IPS-NIHi7 (cell line): ENCODE data around the gene ADCY4.
A peak's percentile ranks its signal among the peaks of the same experiment; 100 is the strongest.

ENCODE experiments used
- DNase-seq: peaks from one replicate; pipeline ENCODE4 v3.0.0; 2012; ENCODE audit warnings: mixed read lengths; ENCODE audit errors: extremely low spot score

Gene ADCY4

GRCh38 chr14:24315807-24316596 is 18.9 kb downstream of the ADCY4 start:
- peak; percentile 31 for DNase-seq

- no peak for DNase-seq
Observed at GRCh38 chr14:24315243-24315806, 19.5 kb downstream of the ADCY4 start.

- DNase-seq, result no peak
Observed at GRCh38 chr14:24314377-24315193, 20.3 kb downstream of the ADCY4 start.

- no peak for DNase-seq
Observed at GRCh38 chr14:24313913-24314312, 21.0 kb downstream of the ADCY4 start.

DNA sequence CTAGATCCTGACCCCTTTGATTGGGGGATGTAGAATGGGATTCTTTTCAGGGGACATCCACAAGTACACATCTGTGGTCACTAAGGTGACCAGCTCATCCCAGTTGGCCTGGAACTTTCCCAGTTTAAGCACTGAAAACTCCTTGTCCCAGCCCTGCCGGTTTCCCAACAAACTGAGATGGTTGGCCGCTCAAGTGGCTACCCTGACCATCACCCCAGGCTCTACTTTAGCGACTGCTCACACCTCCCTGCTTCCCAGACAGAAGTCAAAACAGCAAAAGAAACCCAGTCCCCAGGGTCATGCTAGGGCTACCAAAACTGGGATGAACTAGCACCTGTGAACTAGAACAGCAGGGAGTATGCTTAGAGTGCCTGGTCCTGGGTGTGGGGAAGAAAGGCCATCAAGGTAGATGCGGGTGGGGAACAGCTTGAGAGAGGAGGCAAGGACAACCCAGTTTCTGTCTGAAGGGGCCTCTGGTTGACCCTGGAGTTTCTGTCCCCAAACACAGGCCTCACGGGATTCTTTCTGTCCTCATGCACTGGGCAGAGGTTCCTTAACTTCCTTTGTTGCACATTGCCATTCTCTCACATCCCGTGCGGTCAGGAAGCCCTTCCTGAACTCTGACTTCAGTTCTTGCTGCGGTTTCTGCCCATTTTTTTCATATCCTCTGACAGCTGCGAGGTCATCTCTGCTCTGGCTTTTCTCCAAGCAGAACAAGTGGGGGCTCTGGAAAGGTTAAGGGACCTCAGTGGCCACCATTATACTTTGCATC is 21.9 kb downstream of the ADCY4 start:
- no peak for DNase-seq

DNA sequence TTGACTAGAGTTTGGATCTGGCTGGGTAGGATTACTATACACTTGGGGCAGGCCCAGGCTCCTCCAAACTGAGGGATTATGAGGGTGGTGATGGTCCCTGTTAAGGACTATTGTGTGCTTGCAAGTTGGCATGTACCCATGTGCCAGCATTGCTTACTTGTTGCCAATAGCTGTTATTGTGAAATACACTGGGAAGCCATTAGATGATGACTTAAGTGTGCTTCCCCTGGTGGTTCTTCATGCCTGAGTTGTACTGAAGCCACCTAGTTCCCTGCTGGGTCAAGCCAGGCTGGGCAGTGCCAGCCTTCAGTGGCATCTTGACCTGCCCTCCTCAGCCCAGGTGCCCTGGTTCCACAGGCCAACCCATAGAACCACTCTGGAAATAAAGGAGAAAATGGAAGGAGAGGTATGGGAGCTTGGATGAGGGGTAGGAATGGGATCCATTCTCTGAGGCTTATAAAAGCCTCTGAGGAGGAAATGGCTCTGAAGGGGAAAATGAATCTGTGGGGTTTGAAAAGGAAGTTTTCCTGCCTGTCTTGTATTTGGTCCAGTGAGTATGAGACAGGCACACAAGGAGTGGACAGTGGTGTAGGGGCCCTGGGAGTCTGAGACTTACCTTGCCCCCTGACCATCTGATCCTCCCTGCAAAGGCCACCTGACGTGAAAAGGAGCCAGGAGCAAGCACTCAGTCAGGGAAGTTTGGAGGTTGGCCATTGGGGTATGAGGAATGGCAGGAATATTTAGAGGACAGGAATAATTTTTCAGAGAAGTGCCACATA is 22.8 kb downstream of the ADCY4 start:
- DNase-seq, result no peak

DNA sequence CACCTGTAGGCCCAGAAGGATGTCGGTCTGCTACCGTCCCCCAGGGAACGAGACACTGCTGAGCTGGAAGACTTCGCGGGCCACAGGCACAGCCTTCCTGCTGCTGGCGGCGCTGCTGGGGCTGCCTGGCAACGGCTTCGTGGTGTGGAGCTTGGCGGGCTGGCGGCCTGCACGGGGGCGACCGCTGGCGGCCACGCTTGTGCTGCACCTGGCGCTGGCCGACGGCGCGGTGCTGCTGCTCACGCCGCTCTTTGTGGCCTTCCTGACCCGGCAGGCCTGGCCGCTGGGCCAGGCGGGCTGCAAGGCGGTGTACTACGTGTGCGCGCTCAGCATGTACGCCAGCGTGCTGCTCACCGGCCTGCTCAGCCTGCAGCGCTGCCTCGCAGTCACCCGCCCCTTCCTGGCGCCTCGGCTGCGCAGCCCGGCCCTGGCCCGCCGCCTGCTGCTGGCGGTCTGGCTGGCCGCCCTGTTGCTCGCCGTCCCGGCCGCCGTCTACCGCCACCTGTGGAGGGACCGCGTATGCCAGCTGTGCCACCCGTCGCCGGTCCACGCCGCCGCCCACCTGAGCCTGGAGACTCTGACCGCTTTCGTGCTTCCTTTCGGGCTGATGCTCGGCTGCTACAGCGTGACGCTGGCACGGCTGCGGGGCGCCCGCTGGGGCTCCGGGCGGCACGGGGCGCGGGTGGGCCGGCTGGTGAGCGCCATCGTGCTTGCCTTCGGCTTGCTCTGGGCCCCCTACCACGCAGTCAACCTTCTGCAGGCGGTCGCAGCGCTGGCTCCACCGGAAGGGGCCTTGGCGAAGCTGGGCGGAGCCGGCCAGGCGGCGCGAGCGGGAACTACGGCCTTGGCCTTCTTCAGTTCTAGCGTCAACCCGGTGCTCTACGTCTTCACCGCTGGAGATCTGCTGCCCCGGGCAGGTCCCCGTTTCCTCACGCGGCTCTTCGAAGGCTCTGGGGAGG is 23.9 kb downstream of the ADCY4 start, which contains the start of gene LTB4R:
Gene LTB4R, plus strand, starts transcription at position 857 of the 959 bp plus-strand sequence. CDS start 4,150 bp downstream, outside the sequence.
- peak; percentile 73 for DNase-seq

DNA sequence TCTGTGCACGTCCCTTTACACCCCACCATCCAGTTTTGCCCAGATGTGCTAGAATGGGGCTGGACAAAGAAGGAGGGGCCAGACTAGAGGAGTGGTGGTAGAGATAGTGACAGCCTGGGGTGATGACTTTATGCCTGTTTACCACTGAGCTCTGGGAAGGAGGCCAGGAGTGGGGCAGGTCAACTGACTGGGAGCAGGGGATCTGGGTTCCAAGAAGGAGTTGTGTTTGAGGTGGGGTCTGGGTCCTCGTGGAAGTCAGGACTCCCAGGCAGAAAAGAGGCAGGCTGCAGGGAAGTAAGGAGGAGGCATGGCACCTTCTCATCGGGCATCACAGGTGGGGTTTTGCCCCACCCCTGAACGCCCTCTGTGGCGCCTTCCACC is 24.6 kb downstream of the ADCY4 start:
- DNase-seq, result no peak

- no peak for DNase-seq
Observed at GRCh38 chr14:24309538-24310264, 25.2 kb downstream of the ADCY4 start, which contains the start of gene LTB4R2. LTB4R2 (plus strand) TSS chr14:24310140; CDS start chr14:24310665, 525 bp downstream.

DNA sequence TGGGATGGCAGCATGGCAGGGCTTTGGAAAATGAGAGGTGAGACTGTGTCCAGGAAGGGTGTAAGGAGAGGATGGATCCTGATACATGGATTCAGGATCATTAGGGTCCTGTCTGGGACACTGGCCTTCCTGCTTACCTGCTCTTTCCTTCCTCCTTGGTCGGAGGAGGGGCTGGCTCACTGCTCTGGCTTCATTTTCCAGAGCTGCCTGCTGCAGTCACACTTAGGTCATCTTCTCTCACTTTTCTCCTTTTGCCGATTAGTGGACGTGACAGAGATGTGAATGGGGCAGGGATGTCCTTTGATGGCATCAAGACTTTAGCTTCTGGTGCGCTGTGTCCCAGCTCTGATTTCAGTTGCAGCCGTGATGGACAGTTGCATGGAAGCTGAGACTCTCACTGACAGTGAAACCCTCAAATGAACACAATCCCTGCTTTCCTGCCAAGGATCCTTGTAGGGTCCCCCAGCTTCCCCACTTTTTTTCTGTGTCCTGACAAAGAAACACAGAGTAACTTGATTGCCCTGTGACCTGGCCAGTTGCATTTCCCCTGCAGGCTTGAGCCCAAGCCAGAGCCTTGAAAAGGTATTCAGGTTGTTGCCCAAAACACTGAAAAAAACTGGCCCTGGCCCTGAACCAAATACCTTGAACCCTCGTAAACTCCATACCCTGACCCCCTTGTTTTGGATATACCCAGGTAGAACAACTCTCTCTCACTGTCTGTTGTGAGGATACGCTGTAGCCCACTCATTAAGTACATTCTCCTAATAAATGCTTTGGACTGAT is 26.3 kb downstream of the ADCY4 start:
- no peak for DNase-seq

- DNase-seq, result peak; percentile 77
Observed at GRCh38 chr14:24307575-24308341, 27.1 kb downstream of the ADCY4 start, which contains the start of gene CIDEB. CIDEB (minus strand) TSS chr14:24307977; CDS start chr14:24307858, 119 bp downstream.

DNA sequence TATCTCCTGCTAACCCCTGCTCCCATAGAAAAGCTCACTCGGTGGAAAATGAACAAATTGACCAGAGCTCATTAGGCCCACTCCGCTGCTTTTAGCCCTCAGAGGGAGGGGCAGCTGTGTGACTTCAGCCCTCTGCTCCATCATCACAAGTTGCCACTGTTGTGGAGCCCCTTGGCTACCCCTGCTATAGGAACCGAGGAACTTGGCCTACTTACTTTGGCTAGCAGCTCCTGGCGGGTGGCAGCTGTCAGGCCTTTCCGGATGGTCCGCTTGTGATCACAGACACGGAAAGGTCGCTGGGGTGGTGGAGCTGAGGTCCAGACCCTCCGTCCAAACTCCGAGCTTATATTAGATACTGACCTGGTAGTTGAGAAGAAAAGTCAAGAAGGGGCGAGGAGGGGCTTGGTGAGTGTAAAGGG is 27.7 kb downstream of the ADCY4 start:
- no peak for DNase-seq

- DNase-seq, result no peak
Observed at GRCh38 chr14:24304019-24304387, 30.9 kb downstream of the ADCY4 start.

DNA sequence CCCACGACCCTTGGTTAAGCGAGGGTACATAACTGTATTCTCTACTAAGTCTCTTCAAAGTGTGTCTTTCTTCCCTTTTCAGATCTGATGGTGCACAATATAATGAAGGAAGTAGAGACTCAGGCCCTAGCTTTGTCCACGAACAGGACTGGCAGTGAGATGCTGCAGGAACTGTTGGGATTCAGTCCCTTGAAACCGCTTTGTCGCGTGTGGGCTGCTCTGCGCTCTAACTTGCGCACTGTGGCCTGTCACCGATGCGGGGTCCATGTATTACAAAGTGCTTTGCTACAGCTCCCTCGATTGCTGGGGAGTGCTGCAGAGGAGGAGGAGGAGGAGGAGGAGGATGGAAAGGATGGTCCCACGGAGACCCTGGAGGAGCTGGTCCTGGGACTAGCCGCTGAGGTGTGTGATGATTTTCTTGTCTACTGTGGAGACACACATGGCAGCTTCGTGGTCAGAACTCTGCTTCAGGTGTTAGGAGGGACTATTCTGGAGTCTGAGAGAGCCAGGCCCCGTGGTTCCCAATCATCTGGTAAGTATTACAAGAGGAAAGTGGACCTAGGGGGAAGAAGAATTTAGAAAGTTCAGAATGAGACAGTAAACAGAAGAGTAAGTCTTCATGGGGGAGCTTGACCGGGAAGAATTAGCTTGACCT is 34.4 kb downstream of the ADCY4 start:
- no peak for DNase-seq

GRCh38 chr14:24299255-24300191 is 35.3 kb downstream of the ADCY4 start, which contains the start of the genes DHRS1 and NOP9:
DHRS1 (minus strand) TSS chr14:24299780; CDS start chr14:24299106, 674 bp downstream.
NOP9 (plus strand) TSS chr14:24299850; CDS start chr14:24299955, 105 bp downstream.
- peak; percentile 94 for DNase-seq
